HEK293 (cell line): ENCODE data around the gene PDE4D.

ENCODE experiments used
- ATF2 ChIP-seq: fragments of 450-650 bp; formaldehyde crosslinking; IDR thresholded peaks from 2 replicates; pipeline ENCODE4 v1.5.1; 2016; ENCODE audit warnings: missing biosample characterization, missing genetic modification characterization, low read depth
- CTCF ChIP-seq: fragments of 450-650 bp; formaldehyde crosslinking; IDR thresholded peaks from 2 replicates; pipeline ENCODE4 v1.5.1; 2016; ENCODE audit warnings: missing biosample characterization, missing genetic modification characterization
- EGR2 ChIP-seq: fragments of 450-650 bp; formaldehyde crosslinking; IDR thresholded peaks from 2 replicates; pipeline ENCODE4 v1.5.1; 2016; ENCODE audit warnings: low read depth, missing biosample characterization, missing genetic modification characterization
- KLF7 ChIP-seq: fragments of 450-650 bp; formaldehyde crosslinking; IDR thresholded peaks from 2 replicates; pipeline ENCODE4 v1.5.1; 2016; ENCODE audit warnings: missing biosample characterization, missing genetic modification characterization, borderline replicate concordance
- PRDM1 ChIP-seq: fragments of 450-650 bp; formaldehyde crosslinking; IDR thresholded peaks from 2 replicates; pipeline ENCODE4; 2016; ENCODE audit warnings: missing biosample characterization, missing genetic modification characterization
- REST ChIP-seq: fragments of 450-650 bp; formaldehyde crosslinking; IDR thresholded peaks from 2 replicates; pipeline ENCODE4 v1.5.1; 2016; ENCODE audit warnings: missing biosample characterization, missing genetic modification characterization
- ZBTB21 ChIP-seq: fragments of 450-650 bp; formaldehyde crosslinking; IDR thresholded peaks from 2 replicates; pipeline ENCODE4 v1.5.1; 2017; ENCODE audit warnings: missing biosample characterization, missing genetic modification characterization
- ZBTB44 ChIP-seq: fragments of 450-650 bp; IDR thresholded peaks from 2 replicates; pipeline ENCODE4 v1.5.1; 2018; ENCODE audit warnings: missing biosample characterization, mild to moderate bottlenecking, missing genetic modification characterization
- ZBTB7A ChIP-seq: fragments of 450-650 bp; formaldehyde crosslinking; IDR thresholded peaks from 2 replicates; pipeline ENCODE4 v1.5.1; 2016; ENCODE audit warnings: low read depth, missing biosample characterization, missing genetic modification characterization
- ZNF114 ChIP-seq: fragments of 450-650 bp; formaldehyde crosslinking; IDR thresholded peaks from 2 replicates; pipeline ENCODE4 v1.5.0; 2017; ENCODE audit warnings: missing biosample characterization, missing genetic modification characterization
- ZNF274 ChIP-seq, 2 experiments: fragments of 200-500 bp in 1 of 2; fragments of 450-650 bp in 1 of 2; sonication (Bioruptor generic) in 1 of 2; formaldehyde crosslinking in 1 of 2; IDR thresholded peaks; 2 replicates each; pipeline versions ENCODE4 v1.5.1 to v1.6.1; 2014 to 2016; ENCODE audit warnings: borderline replicate concordance in 1 of 2, inconsistent platforms in 1 of 2, low read length in 1 of 2, missing biosample characterization in 1 of 2, missing genetic modification characterization in 1 of 2
- ZNF549 ChIP-seq: fragments of 450-650 bp; IDR thresholded peaks from 2 replicates; pipeline ENCODE4 v1.5.1; 2018; ENCODE audit warnings: missing biosample characterization, missing genetic modification characterization, mild to moderate bottlenecking, inconsistent platforms, moderate library complexity
- ZNF596 ChIP-seq: fragments of 450-650 bp; IDR thresholded peaks from 2 replicates; pipeline ENCODE4 v1.5.0; 2018; ENCODE audit warnings: missing biosample characterization, mild to moderate bottlenecking, missing genetic modification characterization, moderate library complexity
- ZNF692 ChIP-seq: fragments of 450-650 bp; formaldehyde crosslinking; IDR thresholded peaks from 2 replicates; pipeline ENCODE4 v1.5.1; 2016; ENCODE audit warnings: missing biosample characterization, missing genetic modification characterization

- TF ChIP-seq CTCF (tag by site-specific recombination), result no peak
- no peak for TF ChIP-seq REST (tag by site-specific recombination)
- TF ChIP-seq ATF2 (tag by site-specific recombination), result no peak
- no peak for TF ChIP-seq ZNF549 (tag by site-specific recombination)
- TF ChIP-seq ZNF114 (tag by site-specific recombination), result no peak
- no peak for TF ChIP-seq ZBTB44 (tag by site-specific recombination)
- no peak for TF ChIP-seq ZNF596
- TF ChIP-seq PRDM1 (tag by site-specific recombination), result no peak
- TF ChIP-seq ZNF274 (IDR thresholded peaks at IDR 0.05; ENCODE audit: low read length), result no peak
- TF ChIP-seq ZNF274 (tag by site-specific recombination; IDR thresholded peaks at IDR 0.05; ENCODE audit: borderline replicate concordance), result no peak
- no peak for TF ChIP-seq ZNF692 (tag by site-specific recombination)
- no peak for TF ChIP-seq KLF7
- TF ChIP-seq ZBTB21, result no peak
- no peak for TF ChIP-seq ZBTB7A
- no peak for TF ChIP-seq EGR2 (tag by site-specific recombination)
Measured at GRCh38 chr5:59208474-59208873, 685.1 kb downstream of the PDE4D start.
